Suprapubic skin (tissue), 3 donors: ENCODE results near the gene ZCCHC4.

Experiments
- POLR2A ChIP-seq, 2 donors: fragments of 450-650 bp; IDR thresholded peaks; one replicate each; pipeline ENCODE4 v1.6.1; 2017; ENCODE audit warnings: antibody characterized with exemption in 2 of 2, mild to moderate bottlenecking in 2 of 2, moderate library complexity in 2 of 2
- TF ChIP-seq, protein P1 (sequence below), 2 donors: fragments of 200-600 bp in 1 of 2; fragments of 450-650 bp in 1 of 2; sonication (generic) in 1 of 2; IDR thresholded peaks; one replicate each; pipeline ENCODE4 v1.5.1; 2016 to 2019; ENCODE audit warnings: antibody characterized with exemption in 2 of 2, mild to moderate bottlenecking in 1 of 2, moderate library complexity in 1 of 2

GRCh38 chr4:25301471-25301870 is 11.1 kb upstream of the ZCCHC4 start:
- TF ChIP-seq, protein P1, sequence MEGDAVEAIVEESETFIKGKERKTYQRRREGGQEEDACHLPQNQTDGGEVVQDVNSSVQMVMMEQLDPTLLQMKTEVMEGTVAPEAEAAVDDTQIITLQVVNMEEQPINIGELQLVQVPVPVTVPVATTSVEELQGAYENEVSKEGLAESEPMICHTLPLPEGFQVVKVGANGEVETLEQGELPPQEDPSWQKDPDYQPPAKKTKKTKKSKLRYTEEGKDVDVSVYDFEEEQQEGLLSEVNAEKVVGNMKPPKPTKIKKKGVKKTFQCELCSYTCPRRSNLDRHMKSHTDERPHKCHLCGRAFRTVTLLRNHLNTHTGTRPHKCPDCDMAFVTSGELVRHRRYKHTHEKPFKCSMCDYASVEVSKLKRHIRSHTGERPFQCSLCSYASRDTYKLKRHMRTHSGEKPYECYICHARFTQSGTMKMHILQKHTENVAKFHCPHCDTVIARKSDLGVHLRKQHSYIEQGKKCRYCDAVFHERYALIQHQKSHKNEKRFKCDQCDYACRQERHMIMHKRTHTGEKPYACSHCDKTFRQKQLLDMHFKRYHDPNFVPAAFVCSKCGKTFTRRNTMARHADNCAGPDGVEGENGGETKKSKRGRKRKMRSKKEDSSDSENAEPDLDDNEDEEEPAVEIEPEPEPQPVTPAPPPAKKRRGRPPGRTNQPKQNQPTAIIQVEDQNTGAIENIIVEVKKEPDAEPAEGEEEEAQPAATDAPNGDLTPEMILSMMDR (IDR thresholded peaks at IDR 0.05), result no peak
- no peak for TF ChIP-seq POLR2A (IDR thresholded peaks at IDR 0.05)
